HG02763 (cell line): ENCODE data around the gene NQO2.
"Not testable (repeated sequence)": the region's sequence is repeated elsewhere in the genome, so short reads cannot be mapped to it uniquely, and the experiment has no call there.

ENCODE experiments used
- ATAC-seq: cut with Tn5 transposase; IDR thresholded peaks from one replicate; pipeline ENCODE4 v1.9.1; 2021; ENCODE audit warnings: mild to moderate bottlenecking, moderate library complexity; ENCODE audit not compliant: unreplicated experiment

Gene NQO2

GRCh38 chr6:3011592-3011991 lies 11.9 kb downstream of the NQO2 start:
- no peak for ATAC-seq

- no peak for ATAC-seq
Measured at GRCh38 chr6:3013486-3013885, 13.8 kb downstream of the NQO2 start.

GRCh38 chr6:3013901-3014674 lies 14.4 kb downstream of the NQO2 start:
- ATAC-seq, result no peak

- ATAC-seq, result no peak
Measured at GRCh38 chr6:3014675-3015066, 15.0 kb downstream of the NQO2 start.

GRCh38 chr6:3015144-3015543 lies 15.4 kb downstream of the NQO2 start:
- no peak for ATAC-seq

- no peak for ATAC-seq
Measured at GRCh38 chr6:3016473-3017280, 17.0 kb downstream of the NQO2 start.

- no peak for ATAC-seq
Measured at GRCh38 chr6:3017304-3017703, 17.6 kb downstream of the NQO2 start.

GRCh38 chr6:3019065-3019464 lies 19.4 kb downstream of the NQO2 start:
- no peak for ATAC-seq

GRCh38 chr6:3019749-3020320 lies 20.1 kb downstream of the NQO2 start:
- no peak for ATAC-seq

- not testable (repeated sequence) for ATAC-seq
Measured at GRCh38 chr6:3020976-3021598, 21.4 kb downstream of the NQO2 start.

- ATAC-seq, result no peak
Measured at GRCh38 chr6:3022765-3023662, 23.3 kb downstream of the NQO2 start.

GRCh38 chr6:3023663-3024483 lies 24.2 kb downstream of the NQO2 start:
- peak; percentile 82 for ATAC-seq

- ATAC-seq, result peak; percentile 61
Measured at GRCh38 chr6:3026791-3027626, 27.3 kb downstream of the NQO2 start.

- not testable (repeated sequence) for ATAC-seq
Measured at GRCh38 chr6:3028156-3028555, 28.5 kb downstream of the NQO2 start.

- ATAC-seq, result no peak
Measured at GRCh38 chr6:3031857-3032640, 32.4 kb downstream of the NQO2 start.

- no peak for ATAC-seq
Measured at GRCh38 chr6:3032986-3033385, 33.3 kb downstream of the NQO2 start.

GRCh38 chr6:3033652-3034051 lies 34.0 kb downstream of the NQO2 start:
- no peak for ATAC-seq

- no peak for ATAC-seq
Measured at GRCh38 chr6:3035397-3035796, 35.7 kb downstream of the NQO2 start.
